Nephron progenitor cell (in vitro differentiated cells): ENCODE results near the gene TTLL1.

ENCODE experiments used
- DNase-seq: peaks from one replicate; pipeline ENCODE4 v3.0.0; 2021
- H3K27ac Mint-ChIP-seq: 2 replicates; pipeline ENCODE4 v1.8.0; 2021; ENCODE audit warnings: mild to moderate bottlenecking, moderate library complexity, mixed read lengths
- H3K27me3 Mint-ChIP-seq: 2 replicates; pipeline ENCODE4 v1.8.0; 2021; ENCODE audit warnings: mild to moderate bottlenecking, low read depth, mixed read lengths; ENCODE audit not compliant: poor library complexity
- H3K36me3 Mint-ChIP-seq: 2 replicates; pipeline ENCODE4 v1.8.0; 2021; ENCODE audit warnings: low read depth, mixed read lengths
- H3K4me1 Mint-ChIP-seq: 2 replicates; pipeline ENCODE4 v1.8.0; 2021; ENCODE audit warnings: mixed read lengths
- H3K4me3 Mint-ChIP-seq: 2 replicates; pipeline ENCODE4 v1.8.0; 2021; ENCODE audit warnings: mild to moderate bottlenecking, moderate library complexity, mixed read lengths
- H3K9me3 Mint-ChIP-seq: 2 replicates; pipeline ENCODE4 v1.8.0; 2021; ENCODE audit warnings: mild to moderate bottlenecking, moderate library complexity, mixed read lengths
- TF ChIP-seq, protein P1 (sequence below): fragments of 200-600 bp; sonication (generic); IDR thresholded peaks from 2 replicates; pipeline ENCODE4 v1.5.0; 2021; ENCODE audit warnings: antibody characterized with exemption

Gene TTLL1

GRCh38 chr22:43007519-43008102 is 81.6 kb downstream of the TTLL1 start:
- peak overlapping the region; percentile 96 for H3K27ac Mint-ChIP-seq
- peaks cover 6% of the 10 kb centered on the region for H3K36me3 Mint-ChIP-seq
- peaks cover 3% of the 10 kb centered on the region for H3K9me3 Mint-ChIP-seq
- peaks cover 58% of the 10 kb centered on the region for H3K4me1 Mint-ChIP-seq
- no peaks in the 10 kb centered on the region for H3K27me3 Mint-ChIP-seq
- no peak overlapping the region for H3K4me3 Mint-ChIP-seq
- DNase-seq, result no peak
- TF ChIP-seq, protein P1, sequence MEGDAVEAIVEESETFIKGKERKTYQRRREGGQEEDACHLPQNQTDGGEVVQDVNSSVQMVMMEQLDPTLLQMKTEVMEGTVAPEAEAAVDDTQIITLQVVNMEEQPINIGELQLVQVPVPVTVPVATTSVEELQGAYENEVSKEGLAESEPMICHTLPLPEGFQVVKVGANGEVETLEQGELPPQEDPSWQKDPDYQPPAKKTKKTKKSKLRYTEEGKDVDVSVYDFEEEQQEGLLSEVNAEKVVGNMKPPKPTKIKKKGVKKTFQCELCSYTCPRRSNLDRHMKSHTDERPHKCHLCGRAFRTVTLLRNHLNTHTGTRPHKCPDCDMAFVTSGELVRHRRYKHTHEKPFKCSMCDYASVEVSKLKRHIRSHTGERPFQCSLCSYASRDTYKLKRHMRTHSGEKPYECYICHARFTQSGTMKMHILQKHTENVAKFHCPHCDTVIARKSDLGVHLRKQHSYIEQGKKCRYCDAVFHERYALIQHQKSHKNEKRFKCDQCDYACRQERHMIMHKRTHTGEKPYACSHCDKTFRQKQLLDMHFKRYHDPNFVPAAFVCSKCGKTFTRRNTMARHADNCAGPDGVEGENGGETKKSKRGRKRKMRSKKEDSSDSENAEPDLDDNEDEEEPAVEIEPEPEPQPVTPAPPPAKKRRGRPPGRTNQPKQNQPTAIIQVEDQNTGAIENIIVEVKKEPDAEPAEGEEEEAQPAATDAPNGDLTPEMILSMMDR, result no peak

DNA sequence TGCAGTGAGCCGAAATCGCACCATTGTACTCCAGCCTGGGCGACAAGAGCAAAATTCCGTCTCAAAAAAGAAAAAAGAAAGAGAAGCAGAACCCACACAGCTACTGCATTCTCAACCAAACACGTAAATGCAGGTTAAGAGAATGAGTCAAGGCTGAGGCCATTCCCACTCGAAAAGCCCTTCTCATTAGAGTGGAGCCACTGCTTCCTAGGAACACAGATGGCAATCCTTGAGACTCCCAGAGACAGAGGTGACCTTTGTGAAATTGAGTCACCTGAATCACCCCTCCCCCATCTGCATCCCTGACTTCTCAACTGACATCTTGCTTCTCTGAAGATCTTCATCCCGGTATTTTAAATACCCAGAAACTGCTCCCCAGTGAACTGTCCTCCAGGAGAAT is 82.4 kb downstream of the TTLL1 start:
- Mint-ChIP-seq H3K27ac (peak overlapping the region; percentile 96), H3K4me1 (peaks cover 67% of the 10 kb centered on the region), H3K27me3 (no peaks in the 10 kb centered on the region), H3K9me3 (peaks cover 3% of the 10 kb centered on the region), H3K36me3 (peaks cover 6% of the 10 kb centered on the region), H3K4me3 (no peak overlapping the region)
- TF ChIP-seq, protein P1, result no peak
- no peak for DNase-seq

- no peak overlapping the region for H3K27ac Mint-ChIP-seq
- H3K36me3 Mint-ChIP-seq, result peaks cover 6% of the 10 kb centered on the region
- H3K4me3 Mint-ChIP-seq, result no peak overlapping the region
- TF ChIP-seq, protein P1, result no peak
- H3K27me3 Mint-ChIP-seq, result no peaks in the 10 kb centered on the region
- H3K4me1 Mint-ChIP-seq, result peaks cover 68% of the 10 kb centered on the region
- peaks cover 3% of the 10 kb centered on the region for H3K9me3 Mint-ChIP-seq
- no peak for DNase-seq
Observed at GRCh38 chr22:43006016-43006505, 83.1 kb downstream of the TTLL1 start.

GRCh38 chr22:43005106-43005505 is 84.1 kb downstream of the TTLL1 start:
- H3K9me3 Mint-ChIP-seq, result peaks cover 3% of the 10 kb centered on the region
- no peak overlapping the region for H3K4me3 Mint-ChIP-seq
- DNase-seq, result no peak
- no peaks in the 10 kb centered on the region for H3K27me3 Mint-ChIP-seq
- TF ChIP-seq, protein P1, result no peak
- no peak overlapping the region for H3K27ac Mint-ChIP-seq
- peaks cover 6% of the 10 kb centered on the region for H3K36me3 Mint-ChIP-seq
- peaks cover 77% of the 10 kb centered on the region for H3K4me1 Mint-ChIP-seq

DNA sequence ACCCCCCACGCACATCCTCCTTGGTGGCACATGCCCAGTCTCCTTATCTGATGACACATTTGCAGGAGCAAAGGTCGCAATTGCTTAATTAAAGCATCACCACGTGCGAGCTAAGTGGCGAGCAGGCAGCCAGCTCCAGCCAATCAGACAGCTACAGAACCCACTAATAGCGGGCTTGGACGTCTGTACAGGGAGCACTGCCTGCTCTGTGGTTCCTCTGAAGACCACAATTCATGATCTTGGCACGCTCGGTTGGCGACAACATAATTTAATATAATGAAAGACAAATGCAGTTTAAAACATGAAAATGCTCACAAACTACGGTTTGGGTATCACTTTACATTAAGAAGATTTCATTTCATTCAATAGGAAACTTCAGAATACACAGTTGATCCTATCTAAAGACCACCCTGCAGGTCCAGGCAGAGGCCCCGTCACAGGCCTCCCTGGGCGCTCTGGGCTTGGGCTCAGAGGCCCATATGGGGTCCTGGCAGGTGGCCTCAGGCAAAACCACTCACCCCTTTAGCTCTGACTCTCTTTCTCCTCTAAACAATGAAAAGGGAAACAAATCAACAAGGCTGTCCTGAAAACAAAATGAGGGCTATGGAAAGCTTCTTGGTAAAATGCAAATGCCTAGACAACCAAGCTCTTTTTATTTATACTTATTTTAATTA is 84.7 kb downstream of the TTLL1 start:
- Mint-ChIP-seq H3K27me3 (no peaks in the 10 kb centered on the region), H3K36me3 (peaks cover 9% of the 10 kb centered on the region), H3K4me1 (peaks cover 77% of the 10 kb centered on the region), H3K27ac (no peak overlapping the region), H3K9me3 (peaks cover 8% of the 10 kb centered on the region), H3K4me3 (no peak overlapping the region)
- no peak for DNase-seq
- TF ChIP-seq, protein P1, result no peak

- Mint-ChIP-seq H3K4me3 (no peak overlapping the region), H3K4me1 (peaks cover 71% of the 10 kb centered on the region), H3K27ac (peak overlapping the region; percentile 56), H3K36me3 (peaks cover 29% of the 10 kb centered on the region), H3K27me3 (no peaks in the 10 kb centered on the region), H3K9me3 (peaks cover 29% of the 10 kb centered on the region)
- TF ChIP-seq, protein P1, result no peak
- DNase-seq, result no peak
Observed at GRCh38 chr22:43002202-43002586, 87.0 kb downstream of the TTLL1 start.
